Measurements from ENCODE around the gene CRACDL. TPM values are rescaled to one million over a fixed set of nuclear protein-coding genes. Genes with fewer than 3 reads are reported as not detected.
A peak's percentile ranks its signal among the peaks of the same experiment; 100 is the strongest.

CRACDL gene
- total and polyA plus RNA-seq, 5 experiments from 2014 or later: 0.12 to 2.0 (median 0.81) TPM

GRCh38 chr2:98828369-98828744, 107.7 kb downstream of the CRACDL start:
- peaks cover 0 to 4% (median 0%) of the 10 kb centered on the region in 5 donors for H3K27me3 Mint-ChIP-seq
- peaks cover 24 to 70% (median 54%) of the 10 kb centered on the region in 4 donors for H3K4me1 Mint-ChIP-seq
- DNase-seq (no peak), ATAC-seq (no peak)
- H3K27ac Mint-ChIP-seq: peak overlapping the region in 9 of 10 donors; percentile 7 to 90 (median 53)
- peaks cover 0 to 2% (median 0%) of the 10 kb centered on the region in 9 donors for H3K9me3 Mint-ChIP-seq
- POLR2A ChIA-PET: interaction anchor here (1.1 to 1.7 kb wide), 4 partner anchors 13 to 172 kb away, joined by 3 to 8 read pairs (median 6); partner anchors contain the start of gene MGAT4A
- no peaks in the 10 kb centered on the region for H3K36me3 Mint-ChIP-seq
- peak overlapping the region in 8 of 10 donors; percentile 7 to 72 (median 49) for H3K4me3 Mint-ChIP-seq

DNA sequence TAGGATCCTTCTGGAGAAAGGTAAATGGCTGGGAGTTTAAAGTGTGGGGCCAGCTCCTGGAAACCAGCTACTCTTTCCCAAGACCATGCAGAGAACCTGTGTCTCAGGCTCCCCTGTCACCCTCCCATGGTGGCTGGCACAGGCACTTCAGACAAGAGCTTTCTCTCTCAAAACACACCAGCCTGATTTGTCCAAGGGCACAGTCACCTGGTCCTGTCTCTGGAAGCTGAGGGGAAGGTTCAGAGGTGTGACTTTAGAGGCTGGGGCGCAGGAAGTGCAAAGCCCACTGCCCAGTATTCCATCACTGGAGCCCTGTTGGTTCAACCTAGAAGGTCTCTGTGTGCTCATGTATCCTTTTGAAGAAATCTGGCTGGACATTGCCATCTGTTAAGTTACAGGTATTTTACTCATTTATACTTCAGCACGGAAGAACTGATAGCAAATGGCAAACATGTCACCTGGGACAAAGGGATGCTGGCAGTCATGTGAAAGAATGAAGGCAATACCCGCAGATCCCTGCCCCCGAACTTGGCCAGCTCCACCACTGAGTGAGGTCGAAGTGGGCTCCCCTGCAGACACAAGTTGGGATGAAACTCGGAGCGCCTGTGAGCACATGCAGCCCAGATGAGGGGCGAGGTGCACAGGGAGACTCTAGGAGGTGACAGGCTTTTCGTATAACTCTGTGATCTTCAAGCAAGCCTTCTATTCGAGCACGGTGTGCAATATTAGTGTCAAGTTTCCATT, 108.2 kb downstream of the CRACDL start:
- Mint-ChIP-seq H3K4me1 (peaks cover 24 to 66% (median 52%) of the 10 kb centered on the region in 4 donors), H3K9me3 (peaks cover 0 to 3% (median 0%) of the 10 kb centered on the region in 9 donors), H3K4me3 (peak overlapping the region in 6 of 10 donors; percentile 4 to 52 (median 18)), H3K27me3 (peaks cover 0 to 5% (median 0%) of the 10 kb centered on the region in 5 donors), H3K27ac (peak overlapping the region in 6 of 10 donors; percentile 24 to 90 (median 72)), H3K36me3 (no peaks in the 10 kb centered on the region)
- POLR2A ChIA-PET: interaction anchor here (1.3 to 1.7 kb wide), 2 partner anchors 98 to 171 kb away, joined by 3 to 7 read pairs; partner anchors contain the start of gene MGAT4A
- DNase-seq (no peak), ATAC-seq (no peak)

GRCh38 chr2:98826856-98827255, 109.2 kb downstream of the CRACDL start:
- no peak for ATAC-seq
- peak overlapping the region in 2 of 10 donors; percentile 60 to 87 for H3K27ac Mint-ChIP-seq

DNA sequence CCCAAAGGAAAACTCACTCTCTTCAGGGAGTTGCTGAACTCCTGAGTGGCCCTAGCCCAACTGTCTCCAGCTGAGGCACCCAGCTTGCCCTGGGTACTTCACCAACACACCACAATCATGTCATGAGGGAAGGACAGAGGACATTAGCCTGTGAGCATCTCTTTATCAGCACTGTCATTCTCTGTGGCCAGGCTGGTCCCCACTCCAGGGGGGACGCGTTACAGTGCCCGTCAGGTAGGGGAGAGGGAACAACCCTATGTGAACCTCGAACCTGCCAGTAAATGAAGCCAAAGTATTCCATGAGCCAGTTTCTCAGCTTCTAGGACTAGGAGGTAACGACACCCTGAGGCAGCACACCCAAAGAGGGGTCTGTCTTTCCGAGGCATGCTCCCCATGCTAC, 110.2 kb downstream of the CRACDL start:
- Mint-ChIP-seq H3K36me3 (no peaks in the 10 kb centered on the region), H3K9me3 (peaks cover 0 to 3% (median 0%) of the 10 kb centered on the region in 9 donors), H3K27ac (peak overlapping the region in 7 of 10 donors; percentile 23 to 87 (median 60)), H3K4me3 (no peak overlapping the region), H3K27me3 (peaks cover 0 to 5% (median 0%) of the 10 kb centered on the region in 5 donors), H3K4me1 (peaks cover 24 to 63% (median 46%) of the 10 kb centered on the region in 4 donors)
- DNase-seq (no peak), ATAC-seq (no peak)
- POLR2A ChIA-PET: interaction anchor here (0.6 kb wide), 1 partner anchor 67 kb away, joined by 3 read pairs; no protein-coding TSS in a partner anchor

More at GRCh38 chr2:98826856-98827255, 109.2 kb downstream of the CRACDL start:
- Mint-ChIP-seq H3K4me1 (peaks cover 24 to 61% (median 45%) of the 10 kb centered on the region in 4 donors), H3K27me3 (peaks cover 0 to 5% (median 0%) of the 10 kb centered on the region in 5 donors), H3K36me3 (no peaks in the 10 kb centered on the region), H3K9me3 (peaks cover 0 to 3% (median 0%) of the 10 kb centered on the region in 9 donors), H3K4me3 (peak overlapping the region in 1 of 10 donors; percentile 68)
- DNase-seq: no peak
- POLR2A ChIA-PET: interaction anchor here (0.6 kb wide), 1 partner anchor 46 kb away, joined by 3 read pairs; no protein-coding TSS in a partner anchor

GRCh38 chr2:98825404-98825803, 110.6 kb downstream of the CRACDL start:
- Mint-ChIP-seq H3K27me3 (peaks cover 0 to 5% (median 0%) of the 10 kb centered on the region in 5 donors), H3K4me3 (no peak overlapping the region), H3K27ac (peak overlapping the region in 5 of 10 donors; percentile 22 to 87 (median 65)), H3K36me3 (no peaks in the 10 kb centered on the region), H3K9me3 (peaks cover 0 to 3% (median 0%) of the 10 kb centered on the region in 9 donors), H3K4me1 (peaks cover 24 to 65% (median 46%) of the 10 kb centered on the region in 4 donors)
- POLR2A ChIA-PET: interaction anchor here (0.6 to 7.4 kb wide), 2 partner anchors 52 to 67 kb away, joined by 3 to 53 read pairs; no protein-coding TSS in a partner anchor
- no peak for DNase-seq
- ATAC-seq: no peak

- DNase-seq (no peak), ATAC-seq (no peak)
- Mint-ChIP-seq H3K4me3 (no peak overlapping the region), H3K4me1 (peaks cover 24 to 61% (median 46%) of the 10 kb centered on the region in 4 donors), H3K9me3 (peaks cover 0 to 3% (median 0%) of the 10 kb centered on the region in 9 donors), H3K27ac (peak overlapping the region in 4 of 10 donors; percentile 9 to 87 (median 46)), H3K36me3 (no peaks in the 10 kb centered on the region), H3K27me3 (peaks cover 0 to 5% (median 0%) of the 10 kb centered on the region in 5 donors)
- POLR2A ChIA-PET: interaction anchor here (1.1 to 7.4 kb wide), 4 partner anchors 52 to 162 kb away, joined by 3 to 53 read pairs (median 8); partner anchors contain the start of gene MGAT4A
Observed at GRCh38 chr2:98825020-98825350, 111.0 kb downstream of the CRACDL start.

DNA sequence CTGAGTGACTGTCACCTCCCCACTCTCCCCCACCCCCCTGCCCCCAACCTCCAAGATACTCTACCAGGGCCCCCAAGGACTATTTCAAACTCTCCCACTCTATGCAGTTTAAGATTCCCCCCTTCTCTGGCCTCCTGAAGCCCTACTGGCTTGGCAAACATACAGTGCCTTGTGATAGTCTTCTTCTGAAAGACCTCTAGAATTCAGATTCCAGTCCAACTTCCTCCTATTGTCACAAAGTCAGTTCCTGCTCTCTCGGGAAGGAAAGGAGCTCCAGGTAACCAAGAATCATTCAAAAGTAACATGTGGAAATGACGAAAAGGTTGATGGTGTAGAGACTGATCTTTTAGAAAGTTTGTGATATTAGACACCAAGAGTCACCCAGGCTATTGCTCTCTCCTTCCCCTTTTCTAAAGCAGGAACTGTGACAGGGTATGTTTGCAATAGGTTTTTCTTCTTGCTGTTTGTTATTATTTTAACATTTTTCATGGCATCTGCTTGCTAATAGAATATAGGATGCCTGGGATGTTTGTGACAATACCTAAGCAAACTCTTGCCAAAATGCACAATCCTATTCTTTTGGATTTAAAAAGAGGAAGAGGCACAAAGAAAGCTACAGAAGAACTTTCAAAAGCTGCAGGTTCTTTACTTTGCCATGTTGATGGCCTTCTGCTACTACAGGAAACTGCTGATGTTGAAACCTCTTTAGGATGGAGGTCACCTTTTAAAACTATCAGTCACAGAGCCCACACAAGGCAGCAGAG, 111.6 kb downstream of the CRACDL start:
- Mint-ChIP-seq H3K4me1 (peaks cover 21 to 56% (median 40%) of the 10 kb centered on the region in 4 donors), H3K9me3 (peaks cover 0 to 3% (median 0%) of the 10 kb centered on the region in 9 donors), H3K27me3 (peaks cover 0 to 5% (median 0%) of the 10 kb centered on the region in 5 donors), H3K4me3 (peak overlapping the region in 9 of 10 donors; percentile 15 to 89 (median 58)), H3K27ac (peak overlapping the region in 9 of 10 donors; percentile 9 to 96 (median 52)), H3K36me3 (no peaks in the 10 kb centered on the region)
- DNase-seq (no peak), ATAC-seq (no peak)
- POLR2A ChIA-PET: interaction anchor here (1.1 to 7.4 kb wide), 4 partner anchors 52 to 162 kb away, joined by 3 to 53 read pairs (median 8); partner anchors contain the start of gene MGAT4A

- peak overlapping the region; percentile 73 to 91 (median 86) for H3K4me3 Mint-ChIP-seq
- H3K9me3 Mint-ChIP-seq: peaks cover 0 to 3% (median 0%) of the 10 kb centered on the region in 9 donors
- peaks cover 0 to 5% (median 0%) of the 10 kb centered on the region in 5 donors for H3K27me3 Mint-ChIP-seq
- H3K4me1 Mint-ChIP-seq: peaks cover 16 to 48% (median 32%) of the 10 kb centered on the region in 4 donors
- peak in 2 of 10 donors; percentile 17 to 18 for DNase-seq
- peak in 1 of 2 donors; percentile 11 for ATAC-seq
- POLR2A ChIA-PET: interaction anchor here (0.6 to 7.4 kb wide), 11 partner anchors 36 to 174 kb away, joined by 3 to 53 read pairs (median 4); partner anchors contain the start of gene MGAT4A
- H3K36me3 Mint-ChIP-seq: no peaks in the 10 kb centered on the region
- peak overlapping the region; percentile 22 to 96 (median 88) for H3K27ac Mint-ChIP-seq
Observed at GRCh38 chr2:98823196-98824170, 112.5 kb downstream of the CRACDL start.

DNA sequence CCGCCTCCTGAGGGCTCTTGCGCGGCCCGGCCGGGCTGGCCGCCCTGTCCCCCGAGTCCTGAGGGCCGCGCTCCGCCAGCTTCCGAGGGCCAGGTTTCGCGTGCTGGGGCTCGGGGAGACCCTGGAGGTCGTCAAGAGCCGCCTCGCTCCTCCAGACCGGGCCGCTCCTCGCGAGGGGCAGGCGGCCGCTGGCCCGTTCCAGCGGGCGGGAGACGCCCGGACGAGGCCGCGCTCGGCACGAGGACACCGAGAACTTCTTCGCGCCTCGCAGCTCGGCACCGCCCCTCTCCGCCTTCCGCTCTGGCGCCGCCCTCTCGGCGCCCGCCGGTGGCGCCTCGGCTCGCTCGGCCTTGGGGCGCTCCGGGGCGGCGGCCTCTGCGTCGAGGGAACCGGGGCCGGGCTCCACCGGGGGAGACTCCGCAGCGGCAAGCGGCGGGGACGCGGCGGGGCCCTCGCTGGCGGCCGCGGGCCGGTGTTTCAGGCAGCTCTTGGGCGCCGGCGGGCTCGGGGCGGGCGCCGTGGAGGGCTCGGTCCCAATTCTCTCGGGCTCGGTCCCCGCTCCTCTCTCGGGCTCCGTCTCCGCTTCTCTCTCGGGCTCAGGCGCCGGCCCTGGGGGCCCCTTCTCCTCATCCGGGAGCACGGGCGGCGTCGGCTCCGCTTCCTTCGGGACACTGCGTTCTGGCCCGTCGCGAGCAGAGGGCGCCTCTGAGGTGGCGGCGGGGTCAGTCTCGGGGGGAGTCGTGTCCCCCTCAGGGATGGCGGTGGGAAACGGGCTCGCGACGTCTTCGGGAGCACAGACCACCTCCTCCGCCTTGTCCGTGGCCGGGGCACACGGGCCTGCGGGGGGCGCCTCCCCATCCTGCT, 113.5 kb downstream of the CRACDL start:
- Mint-ChIP-seq H3K9me3 (peaks cover 0 to 3% (median 0%) of the 10 kb centered on the region in 9 donors), H3K4me1 (peaks cover 12 to 39% (median 24%) of the 10 kb centered on the region in 4 donors), H3K27ac (peak overlapping the region in 3 of 10 donors; percentile 31 to 55 (median 43)), H3K36me3 (no peaks in the 10 kb centered on the region), H3K27me3 (peaks cover 0 to 5% (median 0%) of the 10 kb centered on the region in 5 donors), H3K4me3 (peak overlapping the region in 9 of 10 donors; percentile 9 to 79 (median 36))
- peak; percentile 40 to 75 (median 62) for DNase-seq
- ATAC-seq: peak; percentile 90 to 94
- POLR2A ChIA-PET: interaction anchor here (0.6 to 7.4 kb wide), 17 partner anchors 9 to 353 kb away, joined by 3 to 53 read pairs (median 4); partner anchors contain the start of gene MGAT4A

DNA sequence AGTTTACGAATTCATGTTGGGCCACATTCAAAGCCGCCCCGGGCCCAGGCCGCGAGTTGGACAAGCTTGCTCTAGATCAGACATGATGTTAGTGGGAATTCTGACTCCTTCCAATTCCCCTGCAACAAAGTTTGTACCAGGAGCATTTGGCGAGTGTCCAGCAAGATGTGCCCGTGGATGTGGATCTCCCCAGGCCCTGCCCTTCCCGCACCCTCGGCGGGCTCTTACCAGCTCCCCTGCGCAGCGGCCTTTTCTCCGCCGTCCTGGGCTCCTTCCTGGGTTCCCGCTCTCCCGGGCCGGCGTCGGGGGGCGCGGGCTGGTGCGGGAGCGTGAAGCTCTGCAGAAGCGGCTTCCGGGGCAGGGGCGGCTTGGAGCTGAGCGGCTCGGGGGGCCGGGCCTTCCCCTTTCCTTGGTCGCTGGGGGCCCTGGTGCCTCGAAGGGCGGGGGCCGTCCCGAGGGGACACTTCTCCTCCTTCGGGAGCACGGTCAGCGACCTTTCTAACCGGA, 114.3 kb downstream of the CRACDL start:
- ATAC-seq: no peak
- Mint-ChIP-seq H3K4me3 (peak overlapping the region in 4 of 10 donors; percentile 33 to 67 (median 50)), H3K27ac (peak overlapping the region in 3 of 10 donors; percentile 48 to 56 (median 53)), H3K36me3 (no peaks in the 10 kb centered on the region), H3K9me3 (peaks cover 0 to 3% (median 0%) of the 10 kb centered on the region in 9 donors), H3K4me1 (peaks cover 13 to 38% (median 23%) of the 10 kb centered on the region in 4 donors), H3K27me3 (peaks cover 0 to 5% (median 0%) of the 10 kb centered on the region in 5 donors)
- POLR2A ChIA-PET: interaction anchor here (0.8 to 7.4 kb wide), 16 partner anchors 10 to 176 kb away, joined by 3 to 53 read pairs (median 4); partner anchors contain the start of gene MGAT4A
- peak in 1 of 10 donors; percentile 56 for DNase-seq

Data from naive thymus-derived CD8-positive, alpha-beta T cell (primary cell).